OCI-LY3 (cell line): Measurements from ENCODE around the gene PRRG3.

ENCODE experiments used
- EZH2phosphoT487 ChIP-seq: fragments of 200-600 bp; shearing (Covaris generic); IDR thresholded peaks from 2 replicates; pipeline ENCODE4 v1.6.1; 2018; ENCODE audit warnings: antibody characterized with exemption, mixed run types, low read depth
- TF ChIP-seq, protein P1 (sequence below): fragments of 200-600, 300-600 bp; sonication (generic); IDR thresholded peaks from 2 replicates; pipeline ENCODE4 v1.5.1; 2014; ENCODE audit warnings: antibody characterized with exemption, low read length, low read depth

DNA sequence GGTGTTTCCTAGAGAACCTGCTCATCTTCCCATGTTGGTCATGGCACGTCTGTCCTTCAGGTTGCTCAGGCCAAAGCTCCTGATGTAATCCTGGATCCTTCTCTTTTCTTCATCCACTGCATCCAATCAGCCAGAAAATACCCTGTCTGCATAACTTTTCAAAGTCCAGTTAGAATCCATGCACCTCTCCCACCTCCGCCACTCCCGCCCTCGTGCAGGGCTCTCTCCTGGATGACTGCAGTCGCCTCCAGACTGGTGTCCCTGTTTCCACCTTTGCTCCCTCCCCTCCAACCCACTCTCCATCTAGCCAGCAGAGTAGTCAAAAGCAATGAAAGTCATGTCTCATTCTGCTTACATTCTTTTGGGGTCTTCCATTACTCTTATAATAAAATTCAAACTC is 55.3 kb downstream of the PRRG3 start:
- TF ChIP-seq, protein P1, sequence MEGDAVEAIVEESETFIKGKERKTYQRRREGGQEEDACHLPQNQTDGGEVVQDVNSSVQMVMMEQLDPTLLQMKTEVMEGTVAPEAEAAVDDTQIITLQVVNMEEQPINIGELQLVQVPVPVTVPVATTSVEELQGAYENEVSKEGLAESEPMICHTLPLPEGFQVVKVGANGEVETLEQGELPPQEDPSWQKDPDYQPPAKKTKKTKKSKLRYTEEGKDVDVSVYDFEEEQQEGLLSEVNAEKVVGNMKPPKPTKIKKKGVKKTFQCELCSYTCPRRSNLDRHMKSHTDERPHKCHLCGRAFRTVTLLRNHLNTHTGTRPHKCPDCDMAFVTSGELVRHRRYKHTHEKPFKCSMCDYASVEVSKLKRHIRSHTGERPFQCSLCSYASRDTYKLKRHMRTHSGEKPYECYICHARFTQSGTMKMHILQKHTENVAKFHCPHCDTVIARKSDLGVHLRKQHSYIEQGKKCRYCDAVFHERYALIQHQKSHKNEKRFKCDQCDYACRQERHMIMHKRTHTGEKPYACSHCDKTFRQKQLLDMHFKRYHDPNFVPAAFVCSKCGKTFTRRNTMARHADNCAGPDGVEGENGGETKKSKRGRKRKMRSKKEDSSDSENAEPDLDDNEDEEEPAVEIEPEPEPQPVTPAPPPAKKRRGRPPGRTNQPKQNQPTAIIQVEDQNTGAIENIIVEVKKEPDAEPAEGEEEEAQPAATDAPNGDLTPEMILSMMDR, result no peak
- TF ChIP-seq EZH2phosphoT487, result no peak
